Vagina (tissue), 2 donors: ENCODE data around the gene TMC1.

Experiments used
- CTCF ChIP-seq, 3 experiments: fragments of 450-650 bp in 2 of 3; fragments of 200-600 bp in 1 of 3; sonication (generic) in 1 of 3; IDR thresholded peaks; one replicate each; pipeline ENCODE4 v1.5.1; 2017 to 2019; ENCODE audit warnings: antibody characterized with exemption in 3 of 3, mild to moderate bottlenecking in 2 of 3, moderate library complexity in 2 of 3
- POLR2A ChIP-seq, 2 donors: fragments of 450-650 bp; IDR thresholded peaks; one replicate each; pipeline ENCODE4 v1.6.1; 2017; ENCODE audit warnings: antibody characterized with exemption in 2 of 2, mild to moderate bottlenecking in 2 of 2, moderate library complexity in 2 of 2
- POLR2AphosphoS5 ChIP-seq, 2 donors: sonication (generic); formaldehyde crosslinking; IDR thresholded peaks; one replicate each; pipeline ENCODE4 v1.9.0; 2017; ENCODE audit warnings: antibody characterized with exemption in 2 of 2, mild to moderate bottlenecking in 2 of 2, low read depth in 1 of 2; ENCODE audit not compliant: insufficient read depth in 1 of 2

DNA sequence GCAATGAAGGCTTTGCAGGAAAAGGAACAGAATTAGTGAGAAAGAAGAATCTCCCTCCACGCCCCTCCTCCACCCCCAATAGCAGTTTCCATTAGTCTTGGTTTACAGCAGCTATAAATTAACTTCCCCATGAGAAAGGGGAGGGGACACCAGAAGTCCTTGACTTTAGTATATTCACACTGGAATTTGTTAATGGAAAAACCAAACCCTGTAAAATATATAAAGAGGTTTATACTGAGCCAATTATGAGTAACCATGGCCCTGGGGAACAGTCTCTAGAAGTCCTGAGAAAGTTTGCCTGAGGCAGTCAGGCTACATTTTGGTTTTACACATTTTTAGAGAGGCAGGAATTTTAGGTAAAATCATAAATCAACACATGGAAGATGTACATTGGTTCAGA lies 342.9 kb downstream of the TMC1 start:
- TF ChIP-seq POLR2A (IDR thresholded peaks at IDR 0.05) (no peak), POLR2AphosphoS5 (IDR thresholded peaks at IDR 0.05; ENCODE audit: insufficient read depth in 1 of 2, low read depth in 1 of 2) (no peak), CTCF (IDR thresholded peaks at IDR 0.05) (no peak)
